GM18907 (cell line): ENCODE data around the gene FUNDC1.

Source experiments
- ATAC-seq: cut with Tn5 transposase; IDR thresholded peaks from one replicate; pipeline ENCODE4 v1.9.1; 2021; ENCODE audit warnings: mild to moderate bottlenecking, moderate library complexity; ENCODE audit not compliant: unreplicated experiment

Gene FUNDC1

DNA sequence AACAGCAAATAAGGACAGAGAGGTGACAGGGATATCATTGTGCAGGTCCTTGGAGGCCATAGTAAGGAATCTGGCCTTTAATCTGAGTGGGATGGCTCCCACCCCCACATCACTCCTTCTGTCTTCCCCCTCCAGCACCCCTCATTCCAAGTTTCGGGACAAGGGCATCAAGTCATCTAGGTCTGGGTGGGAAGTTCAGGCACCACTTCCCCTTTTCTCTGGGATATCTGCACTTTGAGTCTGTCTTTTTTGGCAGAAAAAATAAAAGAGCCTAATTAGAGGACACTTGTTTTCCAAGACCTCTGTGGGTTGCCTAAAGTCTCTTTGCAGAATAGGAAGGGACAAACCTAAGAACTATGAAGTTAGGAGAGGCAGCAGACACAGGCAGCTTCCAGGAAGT, 60.1 kb downstream of the FUNDC1 start:
- ATAC-seq: no peak

GRCh38 chrX:44480591-44480990, 62.1 kb downstream of the FUNDC1 start:
- ATAC-seq: no peak

DNA sequence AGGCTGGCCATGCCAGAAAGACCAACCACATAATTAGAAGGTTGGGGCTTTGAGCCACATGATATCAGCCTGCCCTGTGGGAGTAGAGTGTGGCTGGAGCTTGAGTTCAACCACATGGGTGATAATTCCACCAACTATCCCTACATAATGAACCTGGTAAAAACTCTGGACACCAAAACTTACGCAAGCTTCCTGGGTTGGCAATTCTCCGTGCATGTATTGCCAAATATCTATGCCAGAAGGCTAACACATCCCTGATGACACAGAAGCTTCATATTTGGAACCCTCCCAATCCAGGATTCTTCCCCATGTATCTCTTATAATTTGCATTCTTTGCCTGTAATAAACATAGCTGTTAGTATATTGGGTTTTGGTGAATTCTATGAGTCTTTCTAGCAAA, 68.2 kb downstream of the FUNDC1 start:
- no peak for ATAC-seq
